ENCODE results near the gene GRIP1.

Gene GRIP1

GRCh38 chr12:66598608-66599007 is 80.3 kb downstream of the GRIP1 start:
- DNase-seq: no peak

- no peak for DNase-seq
Measured at GRCh38 chr12:66598079-66598478, 80.8 kb downstream of the GRIP1 start.

- no peak for DNase-seq
Measured at GRCh38 chr12:66596199-66596598, 82.7 kb downstream of the GRIP1 start.

- no peak for DNase-seq
Measured at GRCh38 chr12:66594688-66595087, 84.2 kb downstream of the GRIP1 start.

- no peak for DNase-seq
Measured at GRCh38 chr12:66590275-66590985, 88.4 kb downstream of the GRIP1 start.

GRCh38 chr12:66589095-66589494 is 89.8 kb downstream of the GRIP1 start:
- no peak for DNase-seq

GRCh38 chr12:66587912-66588311 is 91.0 kb downstream of the GRIP1 start:
- DNase-seq: no peak

- DNase-seq: no peak
Measured at GRCh38 chr12:66584673-66585072, 94.2 kb downstream of the GRIP1 start.

GRCh38 chr12:66573605-66574004 is 105.3 kb downstream of the GRIP1 start:
- DNase-seq: no peak

- no peak for DNase-seq
Measured at GRCh38 chr12:66572845-66573244, 106.0 kb downstream of the GRIP1 start.

GRCh38 chr12:66571361-66571915 is 107.4 kb downstream of the GRIP1 start:
- no peak for DNase-seq

GRCh38 chr12:66563220-66563619 is 115.7 kb downstream of the GRIP1 start:
- DNase-seq: no peak

GRCh38 chr12:66555113-66555512 is 123.8 kb downstream of the GRIP1 start:
- DNase-seq: no peak

GRCh38 chr12:66552716-66553115 is 126.2 kb downstream of the GRIP1 start:
- no peak for DNase-seq

GRCh38 chr12:66550626-66551025 is 128.2 kb downstream of the GRIP1 start:
- DNase-seq: no peak

- no peak for DNase-seq
Measured at GRCh38 chr12:66549050-66549389, 129.9 kb downstream of the GRIP1 start.

- no peak for DNase-seq
Measured at GRCh38 chr12:66548338-66549049, 130.4 kb downstream of the GRIP1 start.

- no peak for DNase-seq
Measured at GRCh38 chr12:66541426-66541825, 137.4 kb downstream of the GRIP1 start.

GRCh38 chr12:66539431-66539830 is 139.4 kb downstream of the GRIP1 start:
- DNase-seq: no peak

- DNase-seq: no peak
Measured at GRCh38 chr12:66538970-66539369, 139.9 kb downstream of the GRIP1 start.

- no peak for DNase-seq
Measured at GRCh38 chr12:66537876-66538275, 141.0 kb downstream of the GRIP1 start.

- no peak for DNase-seq
Measured at GRCh38 chr12:66533767-66534166, 145.1 kb downstream of the GRIP1 start.

- no peak for DNase-seq
Measured at GRCh38 chr12:66531766-66532165, 147.1 kb downstream of the GRIP1 start.

GRCh38 chr12:66529934-66530333 is 148.9 kb downstream of the GRIP1 start:
- no peak for DNase-seq

- DNase-seq: no peak
Measured at GRCh38 chr12:66516561-66516960, 162.3 kb downstream of the GRIP1 start.

Data from MV-4-11 (cell line).